ENCODE measurements around the gene FUBP3.

- TF ChIP-seq CTCF (IDR thresholded peaks at IDR 0.05) (no peak), POLR2AphosphoS5 (IDR thresholded peaks at IDR 0.05) (no peak)
These were observed 15.6 kb upstream of the FUBP3 start for GRCh38 chr9:130563797-130564196.

All from upper lobe of left lung (tissue), 4 donors.